SU-DHL-6 (cell line): ENCODE data around the gene CALML4.

Source experiments
- H2AFZ ChIP-seq: fragments of 200-600 bp; sonication (generic); 2 replicates; pipeline ENCODE4 v1.6.1; 2014; ENCODE audit warnings: low read depth, mild to moderate bottlenecking, moderate library complexity, mixed read lengths, antibody characterized with exemption, low read length; ENCODE audit not compliant: severe bottlenecking
- H3F3A ChIP-seq: fragments of 200-600 bp; shearing (Covaris generic); 2 replicates; pipeline ENCODE4 v1.6.0; 2016; ENCODE audit warnings: antibody characterized with exemption, mild to moderate bottlenecking; ENCODE audit not compliant: insufficient read depth
- H3K27ac ChIP-seq: fragments of 200-600 bp; sonication (generic); 2 replicates; pipeline ENCODE4 v1.5.1; 2016; ENCODE audit warnings: low read depth, mild to moderate bottlenecking, low read length, moderate library complexity, mixed read lengths
- H3K27me3 ChIP-seq: fragments of 200-600 bp; sonication (generic), shearing (Covaris generic); 2 replicates; pipeline ENCODE4 v1.6.0; 2014; ENCODE audit warnings: mild to moderate bottlenecking, low read length
- H3K36me3 ChIP-seq: fragments of 200-600 bp; sonication (generic); 2 replicates; pipeline ENCODE4 v1.6.1; 2014; ENCODE audit warnings: mild to moderate bottlenecking, low read length, mixed read lengths
- H3K4me2 ChIP-seq: fragments of 300-600, 200-600 bp; shearing (Covaris generic), sonication (generic); 2 replicates; pipeline ENCODE4 v1.6.0; 2014; ENCODE audit warnings: low read length, low read depth, mild to moderate bottlenecking; ENCODE audit not compliant: poor library complexity, severe bottlenecking
- H3K4me3 ChIP-seq: fragments of 200-600 bp; sonication (generic); 2 replicates; pipeline ENCODE4 v1.5.1; 2014; ENCODE audit warnings: antibody characterized with exemption, low read length, mild to moderate bottlenecking, mixed read lengths; ENCODE audit not compliant: insufficient read depth, poor library complexity, severe bottlenecking
- H3K79me2 ChIP-seq: fragments of 200-600 bp; sonication (generic); 2 replicates; pipeline ENCODE4 v1.6.1; 2014; ENCODE audit warnings: mild to moderate bottlenecking, low read length, moderate library complexity; ENCODE audit not compliant: insufficient read depth
- H3K9ac ChIP-seq: fragments of 200-600 bp; sonication (generic); 2 replicates; pipeline ENCODE4 v1.7.0; 2014; ENCODE audit warnings: mild to moderate bottlenecking, low read length
- H3K9me2 ChIP-seq: fragments of 200-600 bp; sonication (generic); replicated peaks from 2 replicates; pipeline ENCODE4 v1.6.1; 2014; ENCODE audit warnings: low read length; ENCODE audit not compliant: insufficient read depth
- H3K9me3 ChIP-seq: fragments of 200-600 bp; sonication (generic); 2 replicates; pipeline ENCODE4 v1.6.1; 2014; ENCODE audit warnings: low read length, mixed read lengths; ENCODE audit not compliant: insufficient read depth
- H4K20me1 ChIP-seq: fragments of 200-600 bp; sonication (generic); 2 replicates; pipeline ENCODE4 v1.6.1; 2014; ENCODE audit warnings: low read depth, mild to moderate bottlenecking, antibody characterized with exemption, low read length, moderate library complexity, mixed read lengths
- EZH2phosphoT487 ChIP-seq: fragments of 200-600 bp; sonication (generic), shearing (Covaris generic); conservative IDR thresholded peaks from 2 replicates; pipeline ENCODE4 v1.6.1; 2018; ENCODE audit warnings: mild to moderate bottlenecking, antibody characterized with exemption, low read length, moderate library complexity, mixed read lengths
- TF ChIP-seq, protein P1 (sequence below): fragments of 200-600 bp; sonication (generic); IDR thresholded peaks from one replicate; pipeline ENCODE4 v1.5.1; 2017; ENCODE audit warnings: antibody characterized with exemption, mild to moderate bottlenecking, low read length, moderate library complexity; ENCODE audit not compliant: insufficient read depth, poor library complexity, severe bottlenecking

CALML4 gene

DNA sequence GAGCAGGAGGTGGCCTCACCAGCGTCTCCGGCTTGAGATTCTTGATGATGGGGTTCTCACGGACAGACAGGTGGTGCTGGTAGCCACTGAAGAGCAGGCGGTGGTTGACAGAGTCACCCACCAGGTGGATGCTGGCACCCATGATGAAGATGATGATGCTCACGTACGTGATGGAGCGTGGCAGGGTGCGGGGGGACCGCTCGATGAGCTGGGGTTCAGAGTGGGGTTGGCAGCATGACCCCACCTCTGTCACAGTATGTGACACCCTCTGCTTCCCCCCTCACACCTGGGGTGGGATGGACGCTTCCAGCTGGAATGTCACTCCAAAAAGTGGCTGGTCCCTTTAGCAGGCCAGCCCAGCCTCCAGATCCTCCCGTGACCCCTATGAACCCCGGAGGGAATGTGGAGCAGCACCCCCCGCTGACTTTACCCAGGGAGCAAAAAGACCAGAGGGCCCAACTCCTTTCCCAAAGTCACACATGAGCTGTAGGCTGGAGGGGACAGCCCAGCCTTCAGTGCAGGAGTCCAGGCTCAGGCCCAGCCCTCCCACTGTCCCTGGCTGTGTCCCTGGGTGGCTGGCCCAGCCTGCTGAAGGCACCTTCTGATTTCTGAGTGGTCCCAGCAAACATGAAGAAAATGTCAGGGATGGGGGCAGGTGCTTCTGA is 6.7 kb upstream of the CALML4 start:
- Histone ChIP-seq H3K4me2 (no peak overlapping the region), H3K36me3 (0 out of 2 replicates have a peak, but pooled peaks cover 3% of the 10 kb centered on the region)
- TF ChIP-seq, protein P1, sequence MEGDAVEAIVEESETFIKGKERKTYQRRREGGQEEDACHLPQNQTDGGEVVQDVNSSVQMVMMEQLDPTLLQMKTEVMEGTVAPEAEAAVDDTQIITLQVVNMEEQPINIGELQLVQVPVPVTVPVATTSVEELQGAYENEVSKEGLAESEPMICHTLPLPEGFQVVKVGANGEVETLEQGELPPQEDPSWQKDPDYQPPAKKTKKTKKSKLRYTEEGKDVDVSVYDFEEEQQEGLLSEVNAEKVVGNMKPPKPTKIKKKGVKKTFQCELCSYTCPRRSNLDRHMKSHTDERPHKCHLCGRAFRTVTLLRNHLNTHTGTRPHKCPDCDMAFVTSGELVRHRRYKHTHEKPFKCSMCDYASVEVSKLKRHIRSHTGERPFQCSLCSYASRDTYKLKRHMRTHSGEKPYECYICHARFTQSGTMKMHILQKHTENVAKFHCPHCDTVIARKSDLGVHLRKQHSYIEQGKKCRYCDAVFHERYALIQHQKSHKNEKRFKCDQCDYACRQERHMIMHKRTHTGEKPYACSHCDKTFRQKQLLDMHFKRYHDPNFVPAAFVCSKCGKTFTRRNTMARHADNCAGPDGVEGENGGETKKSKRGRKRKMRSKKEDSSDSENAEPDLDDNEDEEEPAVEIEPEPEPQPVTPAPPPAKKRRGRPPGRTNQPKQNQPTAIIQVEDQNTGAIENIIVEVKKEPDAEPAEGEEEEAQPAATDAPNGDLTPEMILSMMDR: no peak
- TF ChIP-seq EZH2phosphoT487: no peak

DNA sequence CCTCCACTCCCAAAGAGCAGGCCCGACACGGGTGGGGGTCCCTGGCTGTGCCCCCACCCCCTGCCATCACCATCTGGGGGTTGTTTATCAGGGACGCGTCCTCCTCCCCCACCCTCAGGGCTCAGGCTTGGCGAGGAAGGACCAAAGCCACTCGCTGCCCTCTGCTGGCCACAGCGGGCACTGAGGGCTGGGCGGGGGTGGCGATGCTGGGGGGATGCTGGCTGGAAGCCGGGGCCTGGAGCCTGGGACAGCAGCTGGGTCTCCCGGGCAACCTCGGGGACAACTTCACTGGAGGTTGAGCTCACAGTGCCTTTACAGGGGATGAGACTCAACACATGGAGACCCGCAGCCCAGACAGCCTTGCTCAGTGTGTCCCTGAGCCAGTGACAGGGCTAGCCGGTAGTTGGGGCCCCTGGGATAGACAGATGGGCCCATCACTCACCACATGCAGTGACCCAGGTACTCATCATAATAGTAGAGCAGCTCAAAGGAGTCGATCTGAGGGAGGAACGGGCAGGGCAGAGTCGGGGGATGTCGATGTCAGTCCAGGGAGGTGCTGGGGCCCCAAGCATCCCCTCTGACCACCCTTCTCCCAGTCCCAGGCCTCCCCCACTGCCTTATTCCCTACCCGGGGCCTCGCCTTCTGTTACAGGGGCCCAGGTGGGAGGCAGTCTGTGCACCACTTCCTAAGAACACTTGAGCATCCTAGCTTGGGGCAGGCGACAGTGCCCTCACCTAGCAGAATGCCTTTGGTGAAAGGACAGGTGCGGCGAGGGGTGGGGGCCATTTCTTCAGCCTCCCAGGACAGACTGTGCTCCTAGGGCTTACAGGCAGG is 5.9 kb upstream of the CALML4 start:
- Histone ChIP-seq H3K4me3 (no peak overlapping the region), H3K9me2 (no peaks in the 10 kb centered on the region), H3K79me2 (peaks cover 43% of the 10 kb centered on the region), H2AFZ (no peak overlapping the region), H3K9me3 (no peaks in the 10 kb centered on the region), H3K27me3 (no peaks in the 10 kb centered on the region), H3K27ac (peak overlapping the region; percentile 93), H3K4me2 (peak overlapping the region; percentile 54), H4K20me1 (no peaks in the 10 kb centered on the region), H3F3A (peaks cover 8% of the 10 kb centered on the region), H3K9ac (peak overlapping the region; percentile 53; the same call in 1 of the 2 replicates), H3K36me3 (no peaks in the 10 kb centered on the region)
- TF ChIP-seq, protein P1: peak; percentile 88
- TF ChIP-seq EZH2phosphoT487: no peak

More for the DNA sequence above, 6.7 kb upstream of the CALML4 start:
- H3K9me2 ChIP-seq: no peaks in the 10 kb centered on the region
- H2AFZ ChIP-seq: no peak overlapping the region
- H3K4me3 ChIP-seq: no peak overlapping the region
- H3K9me3 ChIP-seq: no peaks in the 10 kb centered on the region
- H3K9ac ChIP-seq: no peak overlapping the region
- H3F3A ChIP-seq: peaks cover 8% of the 10 kb centered on the region
- H3K79me2 ChIP-seq: peaks cover 50% of the 10 kb centered on the region
- no peaks in the 10 kb centered on the region for H4K20me1 ChIP-seq
- H3K27ac ChIP-seq: no peak overlapping the region
- no peaks in the 10 kb centered on the region for H3K27me3 ChIP-seq

- no peak overlapping the region for H2AFZ ChIP-seq
- no peaks in the 10 kb centered on the region for H3K36me3 ChIP-seq
- peak overlapping the region; percentile 54 for H3K4me2 ChIP-seq
- H3K9ac ChIP-seq: peak overlapping the region; percentile 53
- H3K9me2 ChIP-seq: no peaks in the 10 kb centered on the region
- no peaks in the 10 kb centered on the region for H3K9me3 ChIP-seq
- peak overlapping the region; percentile 93 for H3K27ac ChIP-seq
- no peaks in the 10 kb centered on the region for H3K27me3 ChIP-seq
- H3K79me2 ChIP-seq: peaks cover 36% of the 10 kb centered on the region
- peaks cover 8% of the 10 kb centered on the region for H3F3A ChIP-seq
- TF ChIP-seq EZH2phosphoT487: no peak
- TF ChIP-seq, protein P1: no peak
- no peak overlapping the region for H3K4me3 ChIP-seq
- no peaks in the 10 kb centered on the region for H4K20me1 ChIP-seq
Measured at GRCh38 chr15:68210409-68210756, 5.3 kb upstream of the CALML4 start.
